HepG2 (cell line): ENCODE results near the gene SPG7. TPM values are rescaled to one million over a fixed set of nuclear protein-coding genes. Genes with fewer than 3 reads are reported as not detected.

ENCODE experiments used
- ADNP ChIP-seq: sonication (generic); formaldehyde crosslinking; IDR thresholded peaks from 2 replicates; pipeline ENCODE4 v1.4.0; 2020; ENCODE audit warnings: missing genetic modification reagents
- ATF3 ChIP-seq: sonication (generic); formaldehyde crosslinking; IDR thresholded peaks from 2 replicates; pipeline ENCODE4 v1.4.0; 2020; ENCODE audit warnings: missing genetic modification reagents
- BHLHE40 ChIP-seq: IDR thresholded peaks from 2 replicates; pipeline ENCODE4 v1.6.1; 2011; ENCODE audit warnings: low read length, improper control_type of control experiment
- IRF1 ChIP-seq: sonication (generic); formaldehyde crosslinking; IDR thresholded peaks from 2 replicates; pipeline ENCODE4 v1.4.0; 2020; ENCODE audit warnings: low read depth, mild to moderate bottlenecking, missing genetic modification reagents
- KMT2A ChIP-seq: sonication (generic); formaldehyde crosslinking; IDR thresholded peaks from 2 replicates; pipeline ENCODE4 v1.4.0; 2020; ENCODE audit warnings: missing genetic modification reagents
- NCOA1 ChIP-seq: sonication (generic); formaldehyde crosslinking; IDR thresholded peaks from 2 replicates; pipeline ENCODE4 v1.9.0; 2021; ENCODE audit warnings: missing genetic modification reagents
- SIN3A ChIP-seq: IDR thresholded peaks from 2 replicates; pipeline ENCODE4 v1.6.1; 2011; ENCODE audit warnings: low read depth, mild to moderate bottlenecking, control low read depth, low read length, borderline replicate concordance
- ZNF282 ChIP-seq: fragments of 450-650 bp; IDR thresholded peaks from 2 replicates; pipeline ENCODE4 v1.6.1; 2018; ENCODE audit not compliant: partially characterized antibody
- ZNF407 ChIP-seq: sonication (generic); formaldehyde crosslinking; IDR thresholded peaks from one replicate; pipeline ENCODE4 v1.5.1; 2020; ENCODE audit warnings: mild to moderate bottlenecking, missing genetic modification reagents; ENCODE audit errors: not compliant biosample characterization
- ZNF574 ChIP-seq: sonication (generic); formaldehyde crosslinking; IDR thresholded peaks from 2 replicates; pipeline ENCODE4 v1.4.0; 2020; ENCODE audit warnings: missing genetic modification reagents
- ZNF619 ChIP-seq: sonication (generic); formaldehyde crosslinking; IDR thresholded peaks from 2 replicates; pipeline ENCODE4 v1.4.0; 2020; ENCODE audit warnings: mild to moderate bottlenecking, missing genetic modification reagents
- ZNF670 ChIP-seq: sonication (generic); formaldehyde crosslinking; IDR thresholded peaks from 2 replicates; pipeline ENCODE4 v1.8.0; 2022; ENCODE audit warnings: mild to moderate bottlenecking, missing genetic modification reagents, borderline replicate concordance
- ZNF704 ChIP-seq: sonication (generic); formaldehyde crosslinking; IDR thresholded peaks from 2 replicates; pipeline ENCODE4 v1.8.1; 2023; ENCODE audit warnings: mild to moderate bottlenecking, inconsistent platforms, moderate library complexity, missing genetic modification reagents, borderline replicate concordance
- ZNF746 ChIP-seq: sonication (generic); formaldehyde crosslinking; IDR thresholded peaks from 2 replicates; pipeline ENCODE4 v1.8.0; 2022; ENCODE audit warnings: mild to moderate bottlenecking, missing genetic modification reagents
- polyA plus RNA-seq, 8 experiments: library from polyadenylated mRNA; depleted of rRNA in 3 of 8; stranded (reverse) in 7 of 8; unstranded in 1 of 8; fragments of >200 nt; fragmentation: Illumina TruSeq in 4 of 8; extraction: Trizol in 4 of 8; gene quantifications; 2 replicates each; pipeline versions ENCODE4 v1.2.1 to v1.2.3, GENCODE V29; 2011 to 2016; ENCODE audit warnings: low read depth in 4 of 8, missing spikeins in 1 of 8, mixed read lengths in 1 of 8; ENCODE audit not compliant: insufficient read depth in 1 of 8
- total RNA-seq, 5 experiments: library from RNA; depleted of rRNA; stranded (reverse); fragments of >200 nt; fragmentation: Illumina TruSeq; extraction: Trizol; gene quantifications; 2 replicates each; pipeline ENCODE4 v1.2.3, GENCODE V29; 2016; ENCODE audit warnings: low read depth in 1 of 5

The SPG7 gene
- total and polyA plus RNA-seq, 2 of the 13 experiments (the other 11 are each of a cell fraction or from before 2014, with no cell fraction given) = 66.0 to 136 TPM

- TF ChIP-seq ZNF407 (CRISPR knock-in tag) (no peak), ZNF704 (CRISPR knock-in tag) (0 out of 2 replicates have a peak, but pooled peaks have one; percentile 26), ZNF670 (CRISPR knock-in tag) (no peak), ZNF619 (CRISPR knock-in tag) (no peak), NCOA1 (CRISPR knock-in tag) (no peak), ZNF746 (peak; percentile 67), ZNF282 (no peak), ZNF574 (CRISPR knock-in tag) (peak; percentile 46; the same call in 1 of the 2 replicates), SIN3A (peak; percentile 49; the same call in 1 of the 2 replicates), KMT2A (peak; percentile 51; the same call in 1 of the 2 replicates), IRF1 (no peak), BHLHE40 (no peak), ATF3 (CRISPR knock-in tag) (peak; percentile 77; the same call in 1 of the 2 replicates), ADNP (CRISPR knock-in tag) (no peak)
Observed at GRCh38 chr16:89489040-89489897, 18.9 kb upstream of the SPG7 start (continued).
